Keratinocyte (primary cell): Measurements from ENCODE around the gene IGFALS. TPM values are rescaled to one million over a fixed set of nuclear protein-coding genes. Genes with fewer than 3 reads are reported as not detected.

Experiments used
- DNase-seq: peaks from one replicate; pipeline ENCODE4 v3.0.0-alpha.2; 2011; ENCODE audit warnings: low read depth, missing footprints, low spot score
- FAIRE-seq: peaks from 2 replicates; lab custom pipeline; 2011; peaks lifted over from hg19 to GRCh38; lab: Jason Lieb, UNC
- H2AFZ ChIP-seq: 2 replicates; pipeline ENCODE4 v1.6.0; 2012; ENCODE audit warnings: low read length, control low read depth, inconsistent platforms; ENCODE audit not compliant: control insufficient read depth
- H3K27ac ChIP-seq: 2 replicates; pipeline ENCODE4 v1.5.1; 2011; ENCODE audit warnings: low read length; ENCODE audit not compliant: control insufficient read depth, insufficient read depth
- H3K27me3 ChIP-seq: 3 replicates; pipeline ENCODE4 v1.6.0; 2011; ENCODE audit warnings: low read length; ENCODE audit not compliant: control insufficient read depth, insufficient read depth; ENCODE audit errors: extremely low read depth
- H3K36me3 ChIP-seq, 2 experiments: 2 replicates in 1 of 2; 3 replicates in 1 of 2; pipeline ENCODE4 v1.5.1; 2011; ENCODE audit warnings: low read length in 2 of 2, mild to moderate bottlenecking in 1 of 2; ENCODE audit not compliant: control insufficient read depth in 2 of 2, insufficient read depth in 2 of 2; ENCODE audit errors: extremely low read depth in 1 of 2
- H3K4me1 ChIP-seq: 3 replicates; pipeline ENCODE4 v1.5.1; 2011; ENCODE audit warnings: low read length; ENCODE audit not compliant: control insufficient read depth, insufficient read depth; ENCODE audit errors: extremely low read depth
- H3K4me2 ChIP-seq: 3 replicates; pipeline ENCODE4 v1.6.0; 2011; ENCODE audit warnings: low read depth, low read length; ENCODE audit not compliant: control insufficient read depth, insufficient read depth; ENCODE audit errors: extremely low read depth
- H3K4me3 ChIP-seq, 3 experiments: fragments of 200-600 bp in 1 of 3; sonication (generic) in 1 of 3; 2 replicates in 2 of 3; 3 replicates in 1 of 3; pipeline ENCODE4 v1.5.1; 2011 to 2016; ENCODE audit warnings: low read length in 3 of 3, mild to moderate bottlenecking in 3 of 3, control low read depth in 2 of 3, inconsistent platforms in 1 of 3, low read depth in 1 of 3, mixed read lengths in 1 of 3, mixed run types in 1 of 3, moderate library complexity in 1 of 3; ENCODE audit not compliant: control insufficient read depth in 2 of 3, insufficient read depth in 2 of 3; ENCODE audit errors: extremely low read depth in 1 of 3
- H3K79me2 ChIP-seq: 2 replicates; pipeline ENCODE4 v1.6.0; 2012; ENCODE audit warnings: low read length; ENCODE audit not compliant: control insufficient read depth, insufficient read depth
- H3K9ac ChIP-seq: 3 replicates; pipeline ENCODE4 v1.6.0; 2011; ENCODE audit warnings: low read length; ENCODE audit not compliant: control insufficient read depth, insufficient read depth; ENCODE audit errors: extremely low read depth
- H3K9me1 ChIP-seq: 3 replicates; pipeline ENCODE4 v1.6.0; 2011; ENCODE audit warnings: low read length; ENCODE audit not compliant: control insufficient read depth, insufficient read depth; ENCODE audit errors: extremely low read depth
- H3K9me3 ChIP-seq: 2 replicates; pipeline ENCODE4 v1.5.1; 2012; ENCODE audit warnings: low read depth, low read length; ENCODE audit not compliant: control insufficient read depth
- H4K20me1 ChIP-seq: 3 replicates; pipeline ENCODE4 v1.6.0; 2011; ENCODE audit warnings: low read length; ENCODE audit not compliant: control insufficient read depth, insufficient read depth; ENCODE audit errors: extremely low read depth
- EZH2 ChIP-seq: IDR thresholded peaks from one replicate; pipeline ENCODE4 v1.6.1; 2012; ENCODE audit warnings: inconsistent platforms, mild to moderate bottlenecking, low read length, moderate library complexity
- dilution Hi-C: fragments of 300-500 bp; cut with MboI; formaldehyde crosslinking; loops from one replicate; pipeline ENCODE4 v1.7.0; 2020; ENCODE audit warnings: low sequenced_read_pairs; ENCODE audit not compliant: extremely low pct_ligation_motif_present
- polyA plus RNA-seq, 5 experiments: library from polyadenylated mRNA; depleted of rRNA in 3 of 5; stranded (reverse) in 3 of 5; stranded (forward) in 1 of 5; unstranded in 1 of 5; fragments of >200 nt; gene quantifications; 1 replicate in 1 of 5; 2 replicates in 3 of 5; 3 replicates in 1 of 5; pipeline versions ENCODE4 v1.2.1 to v1.2.3, GENCODE V29; 2011 to 2012; ENCODE audit warnings: missing spikeins in 2 of 5, low read depth in 1 of 5, low replicate concordance in 1 of 5
- TF ChIP-seq, protein P1 (sequence below), 3 experiments: IDR thresholded peaks in 1 of 3; conservative IDR thresholded peaks in 1 of 3; optimal IDR thresholded peaks in 1 of 3; 2 replicates in 2 of 3; 3 replicates in 1 of 3; pipeline versions ENCODE3 to v1.5.1; 2011; ENCODE audit warnings: low read length in 3 of 3, mild to moderate bottlenecking in 3 of 3, moderate library complexity in 2 of 3, control low read depth in 1 of 3, inconsistent platforms in 1 of 3; ENCODE audit not compliant: insufficient read depth in 2 of 3; ENCODE audit errors: extremely low read depth in 1 of 3

IGFALS gene
- polyA plus RNA-seq, 1 donor (not counting 4 experiments of a cell fraction or from before 2014, with no cell fraction given) = not detected

DNA sequence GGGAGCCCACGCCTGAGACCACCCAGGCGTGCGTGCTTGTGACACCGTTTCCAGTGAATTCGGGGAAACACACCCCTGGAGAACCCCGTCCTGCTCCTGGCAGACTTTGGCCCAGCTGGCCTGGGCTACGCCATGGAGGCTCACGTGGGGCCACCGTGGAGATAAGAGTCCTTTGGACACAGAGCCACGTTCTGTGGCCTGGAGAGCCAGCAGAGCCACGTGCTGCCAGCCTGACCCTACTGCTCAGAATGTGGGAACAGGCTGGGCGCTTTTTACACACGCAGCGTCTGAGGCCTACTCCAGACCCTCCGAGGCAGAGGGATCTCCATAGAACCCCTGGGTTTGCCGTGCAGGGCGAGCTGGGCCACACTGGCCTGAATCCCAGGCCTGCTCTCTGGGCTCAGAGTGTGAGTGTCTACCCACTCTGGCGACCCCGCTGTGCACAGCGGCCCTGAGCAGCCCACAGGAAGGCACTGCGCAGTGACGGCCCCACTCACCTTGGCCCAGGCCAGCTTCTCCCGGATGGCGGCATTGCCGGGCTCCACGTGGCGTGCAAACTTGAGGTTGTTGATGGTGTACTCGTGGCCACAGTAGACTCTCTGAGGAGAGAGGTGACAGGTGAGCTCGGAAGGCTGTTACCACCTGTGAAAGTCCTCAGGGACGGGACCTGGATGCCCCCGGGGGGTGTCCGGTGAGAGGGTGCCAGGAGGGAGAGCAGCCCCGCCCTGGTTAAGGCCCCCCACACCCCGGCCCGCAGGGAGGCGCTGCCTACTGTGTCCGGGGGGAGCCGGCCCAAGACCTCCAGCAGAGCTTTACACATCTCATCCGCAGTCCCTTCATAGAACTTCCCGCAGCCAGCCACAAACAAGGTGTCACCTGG lies 23.1 kb upstream of the IGFALS start:
- H4K20me1 ChIP-seq = no peaks in the 10 kb centered on the region
- no peak overlapping the region for H3K27ac ChIP-seq
- H3K4me2 ChIP-seq = no peak overlapping the region
- H3K9ac ChIP-seq = no peak overlapping the region
- dilution Hi-C loops = no loop called here
- H3K9me3 ChIP-seq = no peaks in the 10 kb centered on the region
- H3K36me3 ChIP-seq = peaks cover 0 to 14% of the 10 kb centered on the region in 2 experiments
- no peaks in the 10 kb centered on the region for H3K79me2 ChIP-seq
- no peaks in the 10 kb centered on the region for H3K9me1 ChIP-seq
- no peaks in the 10 kb centered on the region for H3K27me3 ChIP-seq
- no peak for FAIRE-seq
- DNase-seq = no peak
- H3K4me1 ChIP-seq = no peaks in the 10 kb centered on the region
- TF ChIP-seq, protein P1, sequence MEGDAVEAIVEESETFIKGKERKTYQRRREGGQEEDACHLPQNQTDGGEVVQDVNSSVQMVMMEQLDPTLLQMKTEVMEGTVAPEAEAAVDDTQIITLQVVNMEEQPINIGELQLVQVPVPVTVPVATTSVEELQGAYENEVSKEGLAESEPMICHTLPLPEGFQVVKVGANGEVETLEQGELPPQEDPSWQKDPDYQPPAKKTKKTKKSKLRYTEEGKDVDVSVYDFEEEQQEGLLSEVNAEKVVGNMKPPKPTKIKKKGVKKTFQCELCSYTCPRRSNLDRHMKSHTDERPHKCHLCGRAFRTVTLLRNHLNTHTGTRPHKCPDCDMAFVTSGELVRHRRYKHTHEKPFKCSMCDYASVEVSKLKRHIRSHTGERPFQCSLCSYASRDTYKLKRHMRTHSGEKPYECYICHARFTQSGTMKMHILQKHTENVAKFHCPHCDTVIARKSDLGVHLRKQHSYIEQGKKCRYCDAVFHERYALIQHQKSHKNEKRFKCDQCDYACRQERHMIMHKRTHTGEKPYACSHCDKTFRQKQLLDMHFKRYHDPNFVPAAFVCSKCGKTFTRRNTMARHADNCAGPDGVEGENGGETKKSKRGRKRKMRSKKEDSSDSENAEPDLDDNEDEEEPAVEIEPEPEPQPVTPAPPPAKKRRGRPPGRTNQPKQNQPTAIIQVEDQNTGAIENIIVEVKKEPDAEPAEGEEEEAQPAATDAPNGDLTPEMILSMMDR (optimal IDR thresholded peaks at IDR 0.05 in 1 of 3, IDR thresholded peaks at IDR 0.05 in 1 of 3, conservative IDR thresholded peaks at IDR 0.05 in 1 of 3; ENCODE audit: extremely low read depth in 1 of 3, insufficient read depth in 2 of 3, low read length in 3 of 3) = no peak
- no peak for TF ChIP-seq EZH2
- H2AFZ ChIP-seq = no peak overlapping the region
- no peak overlapping the region for H3K4me3 ChIP-seq

DNA sequence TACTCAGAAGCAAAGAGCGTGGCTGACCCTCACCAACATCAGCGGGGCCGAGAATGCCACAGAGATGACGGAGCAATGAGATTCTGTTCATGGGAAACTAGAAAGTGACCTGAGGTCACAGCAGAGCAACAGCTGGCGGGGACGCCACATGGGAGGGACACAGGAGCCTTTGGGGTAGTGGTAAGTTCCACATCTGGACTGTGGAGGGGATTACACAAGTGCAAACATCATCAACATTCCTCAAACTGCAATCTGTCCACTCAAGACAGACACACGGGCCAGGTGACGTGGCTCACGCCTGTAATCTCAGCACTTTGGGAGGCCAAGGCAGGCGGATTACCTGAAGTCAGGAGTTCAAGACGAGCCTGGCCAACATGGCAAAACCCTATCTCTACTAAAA lies 22.0 kb upstream of the IGFALS start:
- no peaks in the 10 kb centered on the region for H3K9me1 ChIP-seq
- FAIRE-seq = no peak
- dilution Hi-C loops = no loop called here

More for the DNA sequence above, 22.0 kb upstream of the IGFALS start:
- no peaks in the 10 kb centered on the region for H3K9me3 ChIP-seq
- no peak overlapping the region for H3K9ac ChIP-seq
- H3K27ac ChIP-seq = no peak overlapping the region
- peaks cover 0 to 14% of the 10 kb centered on the region in 2 experiments for H3K36me3 ChIP-seq
- no peaks in the 10 kb centered on the region for H3K27me3 ChIP-seq
- no peak overlapping the region for H3K4me3 ChIP-seq
- H2AFZ ChIP-seq = no peak overlapping the region
- no peak for DNase-seq
- no peaks in the 10 kb centered on the region for H3K4me1 ChIP-seq
- TF ChIP-seq EZH2 = no peak
- TF ChIP-seq, protein P1 (optimal IDR thresholded peaks at IDR 0.05 in 1 of 3, IDR thresholded peaks at IDR 0.05 in 1 of 3, conservative IDR thresholded peaks at IDR 0.05 in 1 of 3; ENCODE audit: extremely low read depth in 1 of 3, insufficient read depth in 2 of 3, low read length in 3 of 3) = no peak
- H3K4me2 ChIP-seq = no peak overlapping the region
- no peaks in the 10 kb centered on the region for H3K79me2 ChIP-seq
- H4K20me1 ChIP-seq = no peaks in the 10 kb centered on the region
